SK-N-SH treated with all-trans-retinoic acid at 6 μM for 48 hours (cell line): Measurements from ENCODE around the gene CD248.

Experiments used
- ARNTL ChIP-seq: fragments of 450-650 bp; formaldehyde crosslinking; IDR thresholded peaks from 2 replicates; pipeline ENCODE4 v1.5.0; 2020; ENCODE audit warnings: low read depth, mild to moderate bottlenecking, moderate library complexity, borderline replicate concordance
- BACH2 ChIP-seq: fragments of 250-450 bp; sonication (Bioruptor Pico); IDR thresholded peaks from 2 replicates; pipeline ENCODE4 v1.9.0; 2021; ENCODE audit warnings: mild to moderate bottlenecking, borderline replicate concordance
- CREB5 ChIP-seq: fragments of 250-450 bp; sonication (Bioruptor Pico); IDR thresholded peaks from 2 replicates; pipeline ENCODE4 v1.5.1; 2020; ENCODE audit warnings: low read depth, mild to moderate bottlenecking, moderate library complexity
- POU6F1 ChIP-seq: fragments of 250-450 bp; sonication (Bioruptor Pico); IDR thresholded peaks from 2 replicates; pipeline ENCODE4 v1.8.0; 2021; ENCODE audit warnings: low read depth, mild to moderate bottlenecking, moderate library complexity, borderline replicate concordance
- PPARA ChIP-seq: fragments of 250-450 bp; sonication (Bioruptor Pico); IDR thresholded peaks from 2 replicates; pipeline ENCODE4 v1.5.0; 2020; ENCODE audit warnings: mild to moderate bottlenecking, borderline replicate concordance
- ZC3H10 ChIP-seq: fragments of 250-450 bp; sonication (Bioruptor Pico); IDR thresholded peaks from 2 replicates; pipeline ENCODE4 v1.5.1; 2021; ENCODE audit warnings: mild to moderate bottlenecking, moderate library complexity
- ZFP3 ChIP-seq: fragments of 250-450 bp; sonication (Bioruptor Pico); IDR thresholded peaks from 2 replicates; pipeline ENCODE4 v1.5.0; 2020; ENCODE audit warnings: mild to moderate bottlenecking, moderate library complexity
- ZFP30 ChIP-seq: fragments of 450-650 bp; formaldehyde crosslinking; IDR thresholded peaks from 2 replicates; pipeline ENCODE4 v1.5.0; 2022; ENCODE audit warnings: mild to moderate bottlenecking, moderate library complexity
- ZNF565 ChIP-seq: fragments of 450-650 bp; formaldehyde crosslinking; conservative IDR thresholded peaks from 2 replicates; pipeline ENCODE4 v1.5.0; 2020; ENCODE audit warnings: low read depth, mild to moderate bottlenecking, moderate library complexity

GRCh38 chr11:66310324-66310723, 6.5 kb downstream of the CD248 start:
- TF ChIP-seq ZFP30 (CRISPR knock-in tag) (no peak), CREB5 (CRISPR knock-in tag) (no peak), PPARA (CRISPR knock-in tag) (no peak), ZNF565 (CRISPR knock-in tag) (no peak), ARNTL (CRISPR knock-in tag) (no peak), ZC3H10 (CRISPR knock-in tag) (no peak), ZFP3 (CRISPR knock-in tag) (no peak), BACH2 (CRISPR knock-in tag) (no peak), POU6F1 (CRISPR knock-in tag) (no peak)
